Neural progenitor cell (in vitro differentiated cells): ENCODE measurements around the gene RBM6. TPM values are rescaled to one million over a fixed set of nuclear protein-coding genes. Genes with fewer than 3 reads are reported as not detected.

Source experiments
- DNase-seq: peaks from one replicate; pipeline ENCODE4 v3.0.0-alpha.2; 2016; ENCODE audit warnings: low spot score
- H2AFZ ChIP-seq: fragments of 200-600 bp; sonication (generic); replicated peaks from 2 replicates; pipeline ENCODE4 v1.6.1; 2016; ENCODE audit warnings: antibody characterized with exemption
- H3F3A ChIP-seq: fragments of 200-600 bp; sonication (generic); 2 replicates; pipeline ENCODE4 v1.6.1; 2016; ENCODE audit warnings: antibody characterized with exemption, low read depth
- H3K27ac ChIP-seq: fragments of 200-600 bp; sonication (generic); 2 replicates; pipeline ENCODE4 v1.5.1; 2016; ENCODE audit warnings: mild to moderate bottlenecking
- H3K27me3 ChIP-seq: fragments of 200-600 bp; sonication (generic); 2 replicates; pipeline ENCODE4 v1.6.1; 2016; ENCODE audit warnings: mild to moderate bottlenecking, moderate library complexity
- H3K36me3 ChIP-seq: fragments of 200-600 bp; sonication (generic); 2 replicates; pipeline ENCODE4 v1.5.1; 2016
- H3K4me1 ChIP-seq: fragments of 200-600 bp; sonication (generic); 2 replicates; pipeline ENCODE4 v1.6.1; 2016; ENCODE audit warnings: mixed run types
- H3K4me2 ChIP-seq: fragments of 200-600 bp; sonication (generic); 2 replicates; pipeline ENCODE4 v1.6.1; 2016
- H3K4me3 ChIP-seq: fragments of 200-600 bp; sonication (generic); 2 replicates; pipeline ENCODE4 v1.5.1; 2016
- H3K79me2 ChIP-seq: fragments of 200-600 bp; sonication (generic); 2 replicates; pipeline ENCODE4 v1.6.1; 2016; ENCODE audit warnings: low read depth
- H3K9ac ChIP-seq: fragments of 200-600 bp; sonication (generic); 2 replicates; pipeline ENCODE4 v1.6.1; 2016
- H3K9me3 ChIP-seq: fragments of 200-600 bp; sonication (generic); 2 replicates; pipeline ENCODE4 v1.5.1; 2016; ENCODE audit warnings: low read depth
- H4K20me1 ChIP-seq: fragments of 200-600 bp; sonication (generic); 2 replicates; pipeline ENCODE4 v1.6.1; 2016; ENCODE audit warnings: low read depth
- H3K27ac Mint-ChIP-seq: 3 replicates; pipeline ENCODE4 v1.8.0; 2021; ENCODE audit warnings: mixed read lengths
- H3K27me3 Mint-ChIP-seq: 2 replicates; pipeline ENCODE4 v1.8.0; 2022; ENCODE audit warnings: low read depth, mild to moderate bottlenecking, inconsistent platforms, moderate library complexity, mixed read lengths; ENCODE audit not compliant: insufficient read depth
- H3K36me3 Mint-ChIP-seq: 3 replicates; pipeline ENCODE4 v1.8.0; 2021; ENCODE audit warnings: mixed read lengths
- H3K4me1 Mint-ChIP-seq: 3 replicates; pipeline ENCODE4 v1.8.0; 2021; ENCODE audit warnings: mixed read lengths
- H3K4me3 Mint-ChIP-seq: 3 replicates; pipeline ENCODE4 v1.8.0; 2021; ENCODE audit warnings: mild to moderate bottlenecking, moderate library complexity, mixed read lengths
- H3K9me3 Mint-ChIP-seq: 3 replicates; pipeline ENCODE4 v1.8.0; 2020; ENCODE audit warnings: mixed read lengths
- EZH2 ChIP-seq: fragments of 200-600 bp; sonication (generic); IDR thresholded peaks from 2 replicates; pipeline ENCODE4 v1.6.1; 2017; ENCODE audit warnings: antibody characterized with exemption, mild to moderate bottlenecking, moderate library complexity
- EZH2phosphoT487 ChIP-seq: fragments of 200-600 bp; sonication (generic); IDR thresholded peaks from 2 replicates; pipeline ENCODE4 v1.6.1; 2017; ENCODE audit warnings: antibody characterized with exemption
- total RNA-seq: library from RNA; depleted of rRNA; stranded (reverse); fragments of >200 nt; gene quantifications from 2 replicates; pipeline ENCODE4 v1.2.3, GENCODE V29; 2015; ENCODE audit warnings: low replicate concordance
- TF ChIP-seq, protein P1 (sequence below): fragments of 200-600 bp; sonication (generic); IDR thresholded peaks from 2 replicates; pipeline ENCODE4 v1.5.1; 2017; ENCODE audit warnings: antibody characterized with exemption, mild to moderate bottlenecking

The RBM6 gene
- total RNA-seq, 1 donor from 2014 or later, result 170 TPM

DNA sequence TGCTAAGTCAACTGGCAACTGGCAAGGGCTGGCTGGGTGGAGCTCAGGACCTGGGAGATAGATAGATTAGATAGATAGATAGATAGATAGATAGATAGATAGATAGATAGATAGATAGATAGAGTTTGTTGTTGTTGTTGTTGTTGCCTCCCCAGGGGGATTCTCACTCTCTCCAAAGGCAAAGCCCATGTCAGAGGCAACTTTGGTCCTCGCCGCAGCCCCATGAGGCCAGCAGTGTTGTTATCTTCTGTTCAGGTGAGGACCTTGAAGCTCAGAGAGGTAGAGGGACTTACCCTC is 28.9 kb upstream of the RBM6 start:
- Mint-ChIP-seq H3K9me3 (no peaks in the 10 kb centered on the region), H3K27me3 (peaks cover 4% of the 10 kb centered on the region), H3K36me3 (peaks cover 5% of the 10 kb centered on the region), H3K27ac (no peak overlapping the region), H3K4me1 (peaks cover 5% of the 10 kb centered on the region), H3K4me3 (no peak overlapping the region)
- no peak overlapping the region for H3K9ac ChIP-seq
- no peak for TF ChIP-seq EZH2phosphoT487
- no peak for TF ChIP-seq EZH2
- TF ChIP-seq, protein P1, sequence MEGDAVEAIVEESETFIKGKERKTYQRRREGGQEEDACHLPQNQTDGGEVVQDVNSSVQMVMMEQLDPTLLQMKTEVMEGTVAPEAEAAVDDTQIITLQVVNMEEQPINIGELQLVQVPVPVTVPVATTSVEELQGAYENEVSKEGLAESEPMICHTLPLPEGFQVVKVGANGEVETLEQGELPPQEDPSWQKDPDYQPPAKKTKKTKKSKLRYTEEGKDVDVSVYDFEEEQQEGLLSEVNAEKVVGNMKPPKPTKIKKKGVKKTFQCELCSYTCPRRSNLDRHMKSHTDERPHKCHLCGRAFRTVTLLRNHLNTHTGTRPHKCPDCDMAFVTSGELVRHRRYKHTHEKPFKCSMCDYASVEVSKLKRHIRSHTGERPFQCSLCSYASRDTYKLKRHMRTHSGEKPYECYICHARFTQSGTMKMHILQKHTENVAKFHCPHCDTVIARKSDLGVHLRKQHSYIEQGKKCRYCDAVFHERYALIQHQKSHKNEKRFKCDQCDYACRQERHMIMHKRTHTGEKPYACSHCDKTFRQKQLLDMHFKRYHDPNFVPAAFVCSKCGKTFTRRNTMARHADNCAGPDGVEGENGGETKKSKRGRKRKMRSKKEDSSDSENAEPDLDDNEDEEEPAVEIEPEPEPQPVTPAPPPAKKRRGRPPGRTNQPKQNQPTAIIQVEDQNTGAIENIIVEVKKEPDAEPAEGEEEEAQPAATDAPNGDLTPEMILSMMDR, result no peak
- peaks cover 10% of the 10 kb centered on the region for H3K27me3 ChIP-seq
- no peak for DNase-seq
- H3K4me1 ChIP-seq, result peaks cover 1% of the 10 kb centered on the region
- H3K4me3 ChIP-seq, result no peak overlapping the region
- H3K9me3 ChIP-seq, result no peaks in the 10 kb centered on the region
- H4K20me1 ChIP-seq, result no peaks in the 10 kb centered on the region
- H2AFZ ChIP-seq, result no peak overlapping the region
- H3K36me3 ChIP-seq, result no peaks in the 10 kb centered on the region
- no peaks in the 10 kb centered on the region for H3K79me2 ChIP-seq
- H3F3A ChIP-seq, result peaks cover 11% of the 10 kb centered on the region
- no peak overlapping the region for H3K27ac ChIP-seq
- H3K4me2 ChIP-seq, result peak overlapping the region; percentile 69

DNA sequence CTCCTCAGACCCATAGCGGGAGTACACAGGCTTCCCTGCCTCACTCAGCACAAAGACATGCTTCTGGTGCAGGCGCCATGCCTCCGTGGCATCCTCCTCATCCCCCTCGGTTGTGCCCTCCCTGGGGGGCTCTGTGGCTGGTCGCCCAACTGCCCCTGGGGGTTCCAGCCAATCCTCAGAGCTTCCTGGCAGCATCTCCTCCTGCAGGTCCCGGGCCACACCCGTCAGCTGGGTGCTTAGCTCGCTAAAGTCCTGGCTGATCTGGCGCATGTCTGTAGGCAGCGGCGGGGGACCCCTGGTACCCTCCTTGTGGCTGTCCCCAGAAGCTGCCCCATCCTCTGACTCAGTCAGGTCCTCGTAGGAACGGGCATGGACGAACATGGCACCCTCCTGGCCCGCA is 28.3 kb upstream of the RBM6 start:
- Histone ChIP-seq H3F3A (peaks cover 11% of the 10 kb centered on the region), H3K27me3 (peaks cover 10% of the 10 kb centered on the region), H3K4me3 (no peak overlapping the region), H2AFZ (no peak overlapping the region), H4K20me1 (no peaks in the 10 kb centered on the region), H3K4me1 (no peaks in the 10 kb centered on the region), H3K79me2 (no peaks in the 10 kb centered on the region), H3K36me3 (no peaks in the 10 kb centered on the region), H3K27ac (no peak overlapping the region), H3K9ac (no peak overlapping the region), H3K4me2 (no peak overlapping the region), H3K9me3 (no peaks in the 10 kb centered on the region)
- Mint-ChIP-seq H3K27me3 (peaks cover 4% of the 10 kb centered on the region), H3K27ac (no peak overlapping the region), H3K4me3 (no peak overlapping the region), H3K36me3 (peaks cover 5% of the 10 kb centered on the region), H3K4me1 (peaks cover 3% of the 10 kb centered on the region), H3K9me3 (no peaks in the 10 kb centered on the region)
- no peak for DNase-seq
- TF ChIP-seq EZH2phosphoT487 (no peak), EZH2 (no peak)
- TF ChIP-seq, protein P1, result no peak

DNA sequence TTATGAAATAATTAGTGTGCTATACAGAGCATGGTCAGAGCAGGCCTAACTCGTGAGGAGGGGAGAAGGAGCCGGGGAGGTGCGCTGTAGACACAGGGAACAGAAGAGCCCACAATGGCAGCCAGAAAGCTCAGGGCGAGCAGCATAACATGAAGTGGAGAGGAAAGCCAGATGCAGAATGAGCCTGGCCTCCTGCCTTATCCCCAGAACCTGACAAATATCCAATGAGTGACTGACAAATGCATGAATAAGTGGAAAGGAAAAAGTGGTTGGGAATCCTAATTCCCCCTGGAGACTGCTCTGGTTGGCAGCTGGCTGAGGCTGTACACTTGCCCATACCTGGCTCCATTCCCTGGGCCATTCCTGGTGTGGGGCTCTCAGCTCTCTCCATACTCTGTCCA is 27.1 kb upstream of the RBM6 start:
- Mint-ChIP-seq H3K36me3 (peaks cover 5% of the 10 kb centered on the region), H3K4me3 (no peak overlapping the region), H3K4me1 (peaks cover 3% of the 10 kb centered on the region), H3K9me3 (no peaks in the 10 kb centered on the region), H3K27ac (no peak overlapping the region), H3K27me3 (peaks cover 4% of the 10 kb centered on the region)
- H4K20me1 ChIP-seq, result no peaks in the 10 kb centered on the region
- H3K36me3 ChIP-seq, result no peaks in the 10 kb centered on the region
- peaks cover 11% of the 10 kb centered on the region for H3F3A ChIP-seq
- H3K4me3 ChIP-seq, result no peak overlapping the region
- no peak overlapping the region for H3K9ac ChIP-seq
- no peaks in the 10 kb centered on the region for H3K9me3 ChIP-seq
- peaks cover 10% of the 10 kb centered on the region for H3K27me3 ChIP-seq
- DNase-seq, result no peak
- H3K79me2 ChIP-seq, result no peaks in the 10 kb centered on the region
- H2AFZ ChIP-seq, result no peak overlapping the region
- H3K4me1 ChIP-seq, result no peaks in the 10 kb centered on the region
- TF ChIP-seq EZH2 (no peak), EZH2phosphoT487 (no peak)
- TF ChIP-seq, protein P1, result no peak
- no peak overlapping the region for H3K27ac ChIP-seq
- no peak overlapping the region for H3K4me2 ChIP-seq

GRCh38 chr3:49914906-49915305 is 25.0 kb upstream of the RBM6 start:
- Mint-ChIP-seq H3K4me3 (no peak overlapping the region), H3K36me3 (peaks cover 5% of the 10 kb centered on the region), H3K27me3 (peaks cover 2% of the 10 kb centered on the region), H3K9me3 (no peaks in the 10 kb centered on the region), H3K4me1 (peaks cover 3% of the 10 kb centered on the region), H3K27ac (no peak overlapping the region)
- TF ChIP-seq, protein P1, result no peak
- TF ChIP-seq EZH2phosphoT487 (no peak), EZH2 (no peak)
- Histone ChIP-seq H2AFZ (no peak overlapping the region), H3K79me2 (no peaks in the 10 kb centered on the region), H3K36me3 (no peaks in the 10 kb centered on the region), H3K4me2 (no peak overlapping the region), H3K4me3 (no peak overlapping the region), H4K20me1 (no peaks in the 10 kb centered on the region), H3K9ac (no peak overlapping the region), H3K27ac (no peak overlapping the region), H3F3A (peaks cover 8% of the 10 kb centered on the region), H3K9me3 (no peaks in the 10 kb centered on the region), H3K27me3 (peaks cover 5% of the 10 kb centered on the region), H3K4me1 (no peaks in the 10 kb centered on the region)
- no peak for DNase-seq
